H1 (cell line): ENCODE data around the gene C1orf74. TPM values are rescaled to one million over a fixed set of nuclear protein-coding genes. Genes with fewer than 3 reads are reported as not detected.

ENCODE experiments used
- BACH1 ChIP-seq: IDR thresholded peaks from 2 replicates; pipeline ENCODE4 v1.6.1; 2012; ENCODE audit warnings: low read length, improper control_type of control experiment
- BRCA1 ChIP-seq: IDR thresholded peaks from 2 replicates; pipeline ENCODE4 v1.6.1; 2012; ENCODE audit warnings: low read depth, low read length, improper control_type of control experiment
- CBX5 ChIP-seq: fragments of 300-800, 300-1000 bp; sonication (generic); IDR thresholded peaks from 2 replicates; pipeline ENCODE4 v1.7.1; 2016; ENCODE audit warnings: antibody characterized with exemption, low read length, low read depth
- E2F6 ChIP-seq: IDR thresholded peaks from 2 replicates; pipeline ENCODE4 v1.6.1; 2012; ENCODE audit warnings: inconsistent platforms
- EGR1 ChIP-seq: IDR thresholded peaks from 2 replicates; pipeline ENCODE4 v1.6.1; 2011; ENCODE audit warnings: low read depth, low read length, borderline replicate concordance
- EP300 ChIP-seq, 2 experiments: IDR thresholded peaks; 1 replicate in 1 of 2; 2 replicates in 1 of 2; pipeline ENCODE4 v1.6.1; 2011 to 2012; ENCODE audit warnings: low read depth in 2 of 2, low read length in 2 of 2, mild to moderate bottlenecking in 2 of 2, borderline replicate concordance in 1 of 2, inconsistent platforms in 1 of 2, moderate library complexity in 1 of 2
- EZH2 ChIP-seq: fragments of 200-600 bp; sonication (generic); IDR thresholded peaks from 2 replicates; pipeline ENCODE4 v1.7.1; 2012; ENCODE audit warnings: low read depth, mild to moderate bottlenecking, moderate library complexity, low read length, inconsistent platforms; ENCODE audit not compliant: severe bottlenecking
- HDAC6 ChIP-seq: IDR thresholded peaks from one replicate; pipeline ENCODE4 v1.7.1; 2012; ENCODE audit warnings: low read depth, mild to moderate bottlenecking, inconsistent platforms, low read length, moderate library complexity
- JUND ChIP-seq: IDR thresholded peaks from 2 replicates; pipeline ENCODE4 v1.6.1; 2011; ENCODE audit warnings: mild to moderate bottlenecking, improper control_type of control experiment, low read length
- MAFK ChIP-seq: IDR thresholded peaks from 2 replicates; pipeline ENCODE4 v1.6.1; 2012; ENCODE audit warnings: low read depth, mild to moderate bottlenecking, improper control_type of control experiment, low read length
- MAX ChIP-seq: IDR thresholded peaks from 2 replicates; pipeline ENCODE4 v1.6.1; 2012; ENCODE audit warnings: inconsistent platforms
- NANOG ChIP-seq: IDR thresholded peaks from 2 replicates; pipeline ENCODE4 v1.6.1; 2011; ENCODE audit warnings: low read length, low read depth, mild to moderate bottlenecking, inconsistent platforms; ENCODE audit not compliant: insufficient read depth, poor library complexity, severe bottlenecking
- NRF1 ChIP-seq: IDR thresholded peaks from 2 replicates; pipeline ENCODE4 v1.6.1; 2011; ENCODE audit warnings: mild to moderate bottlenecking, low read depth, low read length, improper control_type of control experiment
- RAD21 ChIP-seq, 2 experiments: IDR thresholded peaks in 1 of 2; conservative IDR thresholded peaks in 1 of 2; 2 replicates each; pipeline ENCODE4 v1.6.1; 2011; ENCODE audit warnings: low read depth in 2 of 2, low read length in 2 of 2, improper control_type of control experiment in 1 of 2, inconsistent platforms in 1 of 2, mild to moderate bottlenecking in 1 of 2, moderate library complexity in 1 of 2
- RNF2 ChIP-seq: fragments of 200-900, 300-1000 bp; sonication (generic); IDR thresholded peaks from 2 replicates; pipeline ENCODE4 v1.7.1; 2016; ENCODE audit warnings: borderline replicate concordance, low read depth, mild to moderate bottlenecking, antibody characterized with exemption, low read length; ENCODE audit not compliant: poor library complexity, severe bottlenecking; ENCODE audit errors: missing control alignments
- RXRA ChIP-seq: IDR thresholded peaks from 2 replicates; pipeline ENCODE4 v1.6.1; 2011; ENCODE audit warnings: low read depth, mild to moderate bottlenecking, low read length, moderate library complexity; ENCODE audit not compliant: insufficient read depth
- SAP30 ChIP-seq: fragments of 300-600 bp; sonication (generic); IDR thresholded peaks from 2 replicates; pipeline ENCODE4 v1.7.1; 2012; ENCODE audit warnings: low read length, moderate library complexity, mild to moderate bottlenecking, inconsistent platforms; ENCODE audit not compliant: insufficient read depth, insufficient replicate concordance
- SIN3A ChIP-seq, 2 experiments: IDR thresholded peaks in 1 of 2; conservative IDR thresholded peaks in 1 of 2; 2 replicates each; pipeline ENCODE4 v1.6.1; 2011 to 2012; ENCODE audit warnings: low read length in 2 of 2, improper control_type of control experiment in 1 of 2, low read depth in 1 of 2, mild to moderate bottlenecking in 1 of 2
- SIX5 ChIP-seq: IDR thresholded peaks from 2 replicates; pipeline ENCODE4 v1.6.1; 2011; ENCODE audit warnings: mild to moderate bottlenecking, low read depth, low read length
- TAF7 ChIP-seq: optimal IDR thresholded peaks from 2 replicates; pipeline ENCODE3; 2011; ENCODE audit warnings: low read depth, mild to moderate bottlenecking, inconsistent platforms, low read length, moderate library complexity, borderline replicate concordance
- polyA plus RNA-seq, 7 experiments: library from polyadenylated mRNA; depleted of rRNA in 3 of 7; stranded (reverse) in 5 of 7; unstranded in 2 of 7; fragments of >200 nt in 5 of 7; fragments of 200-250 nt in 2 of 7; gene quantifications; 1 replicate in 5 of 7; 2 replicates in 1 of 7; 4 replicates in 1 of 7; pipeline versions ENCODE4 v1.2.1 to v1.2.3, GENCODE V29; 2011 to 2013; ENCODE audit warnings: missing spikeins in 2 of 7, mixed read lengths in 2 of 7
- total RNA-seq: library from RNA; stranded (reverse); fragmentation: NEBNext Ultra II Directional; extraction: Animal tissue kit (Norgen Biotek cat#: 25700); gene quantifications from 2 replicates; pipeline ENCODE4 v1.2.1, GENCODE V29; 2021

The C1orf74 gene
- total and polyA plus RNA-seq, 2 of the 8 experiments (the other 6 are each of a cell fraction or from before 2014, with no cell fraction given), result 3.1 to 3.9 TPM

- TF ChIP-seq CBX5, result no peak
- TF ChIP-seq RAD21 (IDR thresholded peaks at IDR 0.05 in 1 of 2, conservative IDR thresholded peaks at IDR 0.05 in 1 of 2; ENCODE audit: low read depth in 2 of 2, low read length in 2 of 2), result no peak; a peak in 1 of 4 replicates
- no peak for TF ChIP-seq NANOG
- no peak for TF ChIP-seq SIX5
- no peak for TF ChIP-seq EZH2
- no peak for TF ChIP-seq SAP30
- peak; percentile 81 for TF ChIP-seq MAX
- no peak for TF ChIP-seq MAFK
- TF ChIP-seq E2F6, result peak; percentile 88
- peak; percentile 93 for TF ChIP-seq JUND
- TF ChIP-seq EGR1, result 0 out of 2 replicates have a peak, but pooled peaks have one; percentile 14
- 0 out of 2 replicates have a peak, but pooled peaks have one; percentile 24 for TF ChIP-seq BACH1
- peak in 1 of 2 experiments; percentile 54; a peak in 1 of 3 replicates for TF ChIP-seq EP300 (IDR thresholded peaks at IDR 0.05; ENCODE audit: borderline replicate concordance in 1 of 2, low read depth in 2 of 2, low read length in 2 of 2)
- TF ChIP-seq TAF7, result peak; percentile 67
- TF ChIP-seq NRF1, result peak; percentile 96
- TF ChIP-seq RNF2, result no peak
- peak; percentile 89 for TF ChIP-seq BRCA1
- no peak for TF ChIP-seq RXRA
- no peak for TF ChIP-seq HDAC6
- TF ChIP-seq SIN3A (conservative IDR thresholded peaks at IDR 0.05 in 1 of 2, IDR thresholded peaks at IDR 0.05 in 1 of 2; ENCODE audit: low read depth in 1 of 2, low read length in 2 of 2), result no peak
These were observed at the start of gene C1orf74 (continued) for GRCh38 chr1:209784265-209785169.
